ENCODE data around the gene SLAMF6.
"Not testable (repeated sequence)": the region's sequence is repeated elsewhere in the genome, so short reads cannot be mapped to it uniquely, and the experiment has no call there.

GRCh38 chr1:160563230-160563629 is 40.2 kb upstream of the SLAMF6 start:
- TF ChIP-seq POLR2A, CTCF, POLR2AphosphoS5, EP300 (IDR thresholded peaks at IDR 0.05): not testable (repeated sequence)
